Gastroesophageal sphincter (tissue), 3 donors: ENCODE results near the gene MYO18B.

Source experiments
- CTCF ChIP-seq, 4 experiments: fragments of 200-600 bp in 2 of 4; fragments of 450-650 bp in 2 of 4; sonication (generic) in 1 of 4; IDR thresholded peaks; one replicate each; pipeline ENCODE4 v1.5.1; 2017 to 2019; ENCODE audit warnings: antibody characterized with exemption in 4 of 4, mild to moderate bottlenecking in 2 of 4, moderate library complexity in 2 of 4
- EP300 ChIP-seq: sonication (generic); formaldehyde crosslinking; IDR thresholded peaks from one replicate; pipeline ENCODE4 v1.6.1; 2017; ENCODE audit warnings: antibody characterized with exemption, mild to moderate bottlenecking
- POLR2A ChIP-seq, 2 donors: fragments of 450-650 bp; IDR thresholded peaks; one replicate each; pipeline ENCODE4 v1.6.1; 2017; ENCODE audit warnings: antibody characterized with exemption in 2 of 2, mild to moderate bottlenecking in 2 of 2, moderate library complexity in 1 of 2
- POLR2AphosphoS5 ChIP-seq: sonication (generic); formaldehyde crosslinking; IDR thresholded peaks from one replicate; pipeline ENCODE4 v1.6.1; 2017; ENCODE audit warnings: antibody characterized with exemption

GRCh38 chr22:26033586-26033985 is 291.6 kb downstream of the MYO18B start:
- no peak for TF ChIP-seq CTCF (IDR thresholded peaks at IDR 0.05)
- TF ChIP-seq POLR2A (IDR thresholded peaks at IDR 0.05): no peak
- TF ChIP-seq POLR2AphosphoS5: no peak
- TF ChIP-seq EP300: no peak
